GM18520 (cell line): ENCODE data around the gene ATP6V1B1.
"Not testable (repeated sequence)": the region's sequence is repeated elsewhere in the genome, so short reads cannot be mapped to it uniquely, and the experiment has no call there.

Experiments used
- ATAC-seq: cut with Tn5 transposase; IDR thresholded peaks from one replicate; pipeline ENCODE4 v1.9.1; 2021; ENCODE audit not compliant: unreplicated experiment

ATP6V1B1 gene

GRCh38 chr2:71005271-71006202 lies 69.8 kb downstream of the ATP6V1B1 start:
- ATAC-seq, result no peak

- no peak for ATAC-seq
Observed at GRCh38 chr2:71006323-71006722, 70.6 kb downstream of the ATP6V1B1 start.

DNA sequence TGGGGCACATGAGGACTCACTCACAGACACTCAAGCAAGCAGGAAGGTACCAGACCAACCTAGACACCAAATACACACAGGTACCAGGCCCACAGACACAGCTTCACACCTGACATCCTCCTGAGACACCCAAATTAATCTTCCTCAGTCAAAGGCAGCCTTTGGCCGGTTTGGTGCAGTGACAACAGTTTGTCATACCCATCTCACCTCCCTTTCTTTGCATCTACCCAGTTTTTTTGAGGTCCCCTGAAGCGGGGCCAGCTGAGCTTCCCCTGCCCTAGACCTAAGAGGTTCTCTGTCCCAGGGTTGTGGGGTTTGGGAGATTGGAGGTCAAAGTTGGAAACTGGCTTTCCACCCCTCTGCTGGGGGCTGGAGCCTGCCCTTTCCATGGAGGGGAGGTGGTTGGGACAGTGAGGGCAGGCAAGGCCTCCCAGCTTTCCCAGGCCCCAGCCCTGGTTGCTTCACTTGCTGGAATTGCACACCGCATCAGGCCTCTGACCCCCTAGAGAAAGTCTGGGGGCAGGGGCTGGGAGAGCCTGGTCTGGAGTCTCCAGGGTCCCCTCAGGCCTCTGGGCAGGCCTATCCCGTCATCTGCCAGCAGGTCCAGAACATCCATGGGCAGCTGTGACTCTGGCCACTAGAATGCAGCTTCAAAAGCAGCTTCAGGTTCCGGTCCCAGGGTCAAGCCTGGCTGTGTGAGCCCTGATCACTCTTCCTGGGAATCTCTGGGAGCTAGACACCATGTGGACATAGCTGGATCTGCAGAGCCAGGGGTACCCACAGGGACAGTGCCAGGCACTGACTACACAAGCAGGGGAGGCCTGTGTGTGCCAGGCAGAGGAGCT lies 71.5 kb downstream of the ATP6V1B1 start:
- no peak for ATAC-seq

DNA sequence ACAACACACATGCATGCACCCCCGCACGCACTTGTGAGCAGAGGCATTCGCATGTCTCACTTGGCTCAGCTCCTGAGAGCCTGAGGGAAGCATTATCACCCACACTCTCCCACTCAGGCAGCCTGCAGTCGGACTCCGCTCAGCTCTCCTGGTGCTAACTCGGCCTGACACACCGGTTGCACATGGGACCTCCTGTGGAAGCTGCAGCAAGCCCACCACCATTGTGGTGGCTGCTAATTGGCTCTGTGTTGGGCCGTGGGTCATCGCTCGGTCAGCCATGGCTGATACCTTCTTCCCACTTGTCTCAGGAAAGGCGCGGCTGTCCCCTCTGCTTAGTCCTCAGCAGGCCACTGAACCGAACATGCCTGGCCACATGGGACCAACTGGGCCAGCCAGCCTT lies 72.6 kb downstream of the ATP6V1B1 start:
- ATAC-seq, result no peak

GRCh38 chr2:71011786-71012185 lies 76.1 kb downstream of the ATP6V1B1 start:
- ATAC-seq, result not testable (repeated sequence)
